ENCODE data around the gene NEK7.

- TF ChIP-seq CTCF (IDR thresholded peaks at IDR 0.05) (no peak), POLR2A (IDR thresholded peaks at IDR 0.05) (no peak), EP300 (IDR thresholded peaks at IDR 0.05) (no peak)
Observed at GRCh38 chr1:198161718-198162090, 4.9 kb downstream of the NEK7 start.

Data from ovary (tissue), 3 donors.